ENCODE results near the gene KLHL24. TPM values are rescaled to one million over a fixed set of nuclear protein-coding genes. Genes with fewer than 3 reads are reported as not detected.

KLHL24 gene
- polyA plus RNA-seq, 1 experiment: 11.0 TPM

DNA sequence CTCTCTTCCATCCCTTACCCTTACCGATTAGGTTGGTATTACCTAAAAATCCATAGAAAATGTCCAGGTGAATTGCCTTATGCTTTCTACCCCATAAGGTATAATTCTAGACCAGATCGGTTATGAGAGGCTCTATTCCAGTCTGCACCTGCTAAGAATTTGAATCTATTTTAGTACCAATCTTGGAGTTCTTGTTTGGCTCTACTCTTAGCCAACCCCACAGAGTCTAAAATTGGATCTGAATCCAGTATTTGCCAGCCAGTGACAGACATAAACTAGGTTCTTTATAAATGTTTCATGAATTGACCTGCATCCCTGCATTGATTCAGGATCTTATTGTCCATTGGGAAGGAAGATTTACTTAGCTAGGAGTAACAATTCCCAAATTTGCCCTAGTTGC lies 6.5 kb downstream of the KLHL24 start:
- Histone ChIP-seq H3K36me3 (ENCODE audit: control insufficient read depth, insufficient read depth, low read length) (no peaks in the 10 kb centered on the region), H3K4me3 (ENCODE audit: low read depth, low read length) (no peak overlapping the region), H3K27me3 (ENCODE audit: control insufficient read depth, insufficient read depth, low read length) (no peaks in the 10 kb centered on the region)
- CTCF ChIA-PET: no interaction called here
- POLR2A ChIA-PET: no interaction called here
- TF ChIP-seq, protein P1, sequence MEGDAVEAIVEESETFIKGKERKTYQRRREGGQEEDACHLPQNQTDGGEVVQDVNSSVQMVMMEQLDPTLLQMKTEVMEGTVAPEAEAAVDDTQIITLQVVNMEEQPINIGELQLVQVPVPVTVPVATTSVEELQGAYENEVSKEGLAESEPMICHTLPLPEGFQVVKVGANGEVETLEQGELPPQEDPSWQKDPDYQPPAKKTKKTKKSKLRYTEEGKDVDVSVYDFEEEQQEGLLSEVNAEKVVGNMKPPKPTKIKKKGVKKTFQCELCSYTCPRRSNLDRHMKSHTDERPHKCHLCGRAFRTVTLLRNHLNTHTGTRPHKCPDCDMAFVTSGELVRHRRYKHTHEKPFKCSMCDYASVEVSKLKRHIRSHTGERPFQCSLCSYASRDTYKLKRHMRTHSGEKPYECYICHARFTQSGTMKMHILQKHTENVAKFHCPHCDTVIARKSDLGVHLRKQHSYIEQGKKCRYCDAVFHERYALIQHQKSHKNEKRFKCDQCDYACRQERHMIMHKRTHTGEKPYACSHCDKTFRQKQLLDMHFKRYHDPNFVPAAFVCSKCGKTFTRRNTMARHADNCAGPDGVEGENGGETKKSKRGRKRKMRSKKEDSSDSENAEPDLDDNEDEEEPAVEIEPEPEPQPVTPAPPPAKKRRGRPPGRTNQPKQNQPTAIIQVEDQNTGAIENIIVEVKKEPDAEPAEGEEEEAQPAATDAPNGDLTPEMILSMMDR (IDR thresholded peaks at IDR 0.05; ENCODE audit: insufficient read depth, low read depth, low read length): no peak
- no peak for DNase-seq (ENCODE audit: low read depth)

DNA sequence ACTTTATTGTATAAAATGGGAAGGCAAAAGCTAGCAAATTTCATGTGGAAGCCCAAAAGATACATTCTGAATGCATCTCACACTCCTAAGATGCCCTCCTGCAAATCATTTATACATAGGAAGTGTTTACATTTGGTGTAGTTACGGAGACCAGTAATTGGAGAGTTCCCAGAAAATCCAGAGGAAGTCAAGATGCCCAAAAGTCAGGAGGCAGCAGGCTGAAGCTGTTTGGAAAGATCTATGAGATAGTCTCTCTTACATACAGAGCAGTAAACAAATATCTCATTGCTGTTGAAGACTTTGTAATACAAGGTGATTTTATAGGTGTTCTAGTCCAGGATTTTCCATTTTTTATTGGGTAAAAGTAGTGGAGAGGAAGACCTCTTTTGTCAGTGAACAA lies 8.8 kb downstream of the KLHL24 start:
- POLR2A ChIA-PET: no interaction called here
- CTCF ChIA-PET: no interaction called here
- DNase-seq (ENCODE audit: low read depth): no peak

DNA sequence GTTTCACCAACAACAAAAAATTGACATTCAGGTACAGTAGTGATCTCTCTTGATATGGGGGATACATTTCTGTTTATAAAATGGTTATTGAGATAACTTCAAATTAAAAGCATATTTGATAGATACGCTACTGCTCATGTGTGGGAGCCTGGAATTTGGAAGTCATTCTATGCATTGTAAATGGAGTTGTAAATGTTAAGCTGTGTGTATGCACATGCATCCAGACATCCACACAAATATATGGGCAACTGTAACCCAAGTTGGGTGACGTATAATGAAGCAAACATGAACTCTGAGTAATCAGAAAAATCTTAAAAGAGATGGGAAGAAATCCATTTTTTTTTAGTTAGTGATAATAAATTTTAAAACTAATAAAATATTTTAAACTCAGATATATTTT lies 9.8 kb downstream of the KLHL24 start:
- no peaks in the 10 kb centered on the region for H3K36me3 ChIP-seq (ENCODE audit: control insufficient read depth, insufficient read depth, low read length)
- ChIA-PET POLR2A (interaction anchor here (1.1 kb wide), 1 partner anchor 10 kb away, joined by 7 read pairs; the partner anchor contains the start of gene KLHL24), CTCF (no interaction called here)
- no peak for DNase-seq (ENCODE audit: low read depth)
- no peak overlapping the region for H3K4me3 ChIP-seq (ENCODE audit: low read depth, low read length)
- no peaks in the 10 kb centered on the region for H3K27me3 ChIP-seq (ENCODE audit: control insufficient read depth, insufficient read depth, low read length)
- TF ChIP-seq, protein P1 (IDR thresholded peaks at IDR 0.05; ENCODE audit: insufficient read depth, low read depth, low read length): no peak

More for the DNA sequence above, 8.8 kb downstream of the KLHL24 start:
- H3K36me3 ChIP-seq (ENCODE audit: control insufficient read depth, insufficient read depth, low read length): no peaks in the 10 kb centered on the region
- H3K27me3 ChIP-seq (ENCODE audit: control insufficient read depth, insufficient read depth, low read length): no peaks in the 10 kb centered on the region
- TF ChIP-seq, protein P1 (IDR thresholded peaks at IDR 0.05; ENCODE audit: insufficient read depth, low read depth, low read length): no peak
- H3K4me3 ChIP-seq (ENCODE audit: low read depth, low read length): no peak overlapping the region

DNA sequence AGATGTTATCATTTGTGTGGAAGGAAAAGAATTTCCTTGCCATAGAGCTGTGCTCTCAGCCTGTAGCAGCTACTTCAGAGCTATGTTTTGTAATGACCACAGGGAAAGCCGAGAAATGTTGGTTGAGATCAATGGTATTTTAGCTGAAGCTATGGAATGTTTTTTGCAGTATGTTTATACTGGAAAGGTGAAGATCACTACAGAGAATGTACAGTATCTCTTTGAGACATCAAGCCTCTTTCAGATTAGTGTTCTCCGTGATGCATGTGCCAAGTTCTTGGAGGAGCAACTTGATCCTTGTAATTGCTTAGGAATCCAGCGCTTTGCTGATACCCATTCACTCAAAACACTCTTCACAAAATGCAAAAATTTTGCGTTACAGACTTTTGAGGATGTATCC lies 15.1 kb downstream of the KLHL24 start:
- CTCF ChIA-PET: no interaction called here
- H3K27me3 ChIP-seq (ENCODE audit: control insufficient read depth, insufficient read depth, low read length): no peaks in the 10 kb centered on the region
- TF ChIP-seq, protein P1 (IDR thresholded peaks at IDR 0.05; ENCODE audit: insufficient read depth, low read depth, low read length): no peak
- DNase-seq (ENCODE audit: low read depth): no peak
- POLR2A ChIA-PET: no interaction called here
- no peak overlapping the region for H3K4me3 ChIP-seq (ENCODE audit: low read depth, low read length)
- H3K36me3 ChIP-seq (ENCODE audit: control insufficient read depth, insufficient read depth, low read length): peaks cover 3% of the 10 kb centered on the region

DNA sequence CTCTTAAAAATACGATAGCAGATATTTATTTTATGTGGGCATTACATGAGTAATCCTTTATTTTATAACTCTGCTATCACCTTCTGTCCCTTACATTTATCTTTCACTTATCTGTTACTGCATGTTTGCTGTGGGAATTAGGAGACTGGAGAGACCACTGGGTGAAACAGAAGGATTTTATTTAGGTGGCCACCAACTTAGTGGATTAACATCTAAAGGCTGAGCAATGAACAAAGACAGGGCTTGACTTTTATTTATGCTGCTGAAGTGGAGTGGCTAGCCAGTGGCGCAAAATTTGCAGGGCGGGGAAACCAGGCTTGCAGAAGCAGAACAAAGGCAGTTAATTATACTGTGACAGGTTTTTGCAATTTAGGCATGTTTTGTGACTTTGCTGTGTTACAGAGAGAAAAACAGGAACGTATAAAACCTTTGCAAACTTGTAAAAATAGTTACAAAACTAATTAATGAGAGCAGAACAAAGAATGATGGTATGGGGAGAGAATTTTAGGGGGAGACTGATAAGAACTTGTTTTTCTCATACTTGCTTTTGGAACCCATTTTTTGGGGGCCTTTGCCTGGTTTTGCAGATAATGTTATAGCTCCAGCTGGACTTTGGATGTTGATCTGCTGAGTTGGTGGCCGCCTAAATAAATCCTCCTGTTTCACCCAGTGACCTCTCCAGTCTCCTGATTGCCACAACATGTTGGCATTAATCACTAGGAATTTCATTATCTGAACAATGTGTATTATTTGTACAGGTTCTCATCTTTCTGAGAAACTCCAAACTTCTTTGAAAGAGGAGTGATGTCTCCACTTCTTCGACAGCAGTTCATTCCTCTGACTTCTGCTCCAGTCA lies 18.0 kb downstream of the KLHL24 start:
- H3K27me3 ChIP-seq (ENCODE audit: control insufficient read depth, insufficient read depth, low read length): no peaks in the 10 kb centered on the region
- no peak overlapping the region for H3K4me3 ChIP-seq (ENCODE audit: low read depth, low read length)
- POLR2A ChIA-PET: no interaction called here
- CTCF ChIA-PET: interaction anchor here (0.8 kb wide), 1 partner anchor 43 kb away, joined by 3 read pairs; no protein-coding TSS in a partner anchor
- TF ChIP-seq, protein P1 (IDR thresholded peaks at IDR 0.05; ENCODE audit: insufficient read depth, low read depth, low read length): no peak
- DNase-seq (ENCODE audit: low read depth): no peak
- H3K36me3 ChIP-seq (ENCODE audit: control insufficient read depth, insufficient read depth, low read length): peaks cover 3% of the 10 kb centered on the region
